RKO (cell line): Measurements from ENCODE around the gene MED12L.

Source experiments
- DNase-seq: peaks from one replicate; pipeline ENCODE4 v3.0.0-alpha.2; 2016; ENCODE audit warnings: low spot score

MED12L gene

GRCh38 chr3:151425627-151426340 lies 340.3 kb downstream of the MED12L start:
- DNase-seq, result peak; percentile 5

GRCh38 chr3:151426341-151426657 lies 340.8 kb downstream of the MED12L start:
- DNase-seq, result no peak

- no peak for DNase-seq
These were observed 342.9 kb downstream of the MED12L start for GRCh38 chr3:151428386-151428785.

GRCh38 chr3:151430821-151431484 lies 345.5 kb downstream of the MED12L start:
- no peak for DNase-seq

- DNase-seq, result no peak
These were observed 346.5 kb downstream of the MED12L start for GRCh38 chr3:151431940-151432339.

- no peak for DNase-seq
These were observed 347.3 kb downstream of the MED12L start for GRCh38 chr3:151432616-151433372.

- DNase-seq, result peak; percentile 60
These were observed 348.9 kb downstream of the MED12L start for GRCh38 chr3:151434151-151434890.

- no peak for DNase-seq
These were observed 351.4 kb downstream of the MED12L start for GRCh38 chr3:151436675-151437446.

- DNase-seq, result no peak
These were observed 352.4 kb downstream of the MED12L start for GRCh38 chr3:151437906-151438305.

- peak; percentile 69 for DNase-seq
These were observed 354.2 kb downstream of the MED12L start for GRCh38 chr3:151439652-151440125.

GRCh38 chr3:151440940-151441339 lies 355.5 kb downstream of the MED12L start:
- DNase-seq, result no peak

- peak; percentile 7 for DNase-seq
These were observed 358.1 kb downstream of the MED12L start for GRCh38 chr3:151443583-151443982.

GRCh38 chr3:151445273-151446001 lies 360.0 kb downstream of the MED12L start:
- peak; percentile 26 for DNase-seq

GRCh38 chr3:151446002-151446340 lies 360.5 kb downstream of the MED12L start:
- no peak for DNase-seq

GRCh38 chr3:151452368-151452767 lies 366.9 kb downstream of the MED12L start:
- DNase-seq, result no peak

- DNase-seq, result no peak
These were observed 367.4 kb downstream of the MED12L start for GRCh38 chr3:151452841-151453240.

- DNase-seq, result no peak
These were observed 370.6 kb downstream of the MED12L start for GRCh38 chr3:151456065-151456464.

GRCh38 chr3:151459358-151459757 lies 373.9 kb downstream of the MED12L start:
- DNase-seq, result no peak

GRCh38 chr3:151460228-151460627 lies 374.8 kb downstream of the MED12L start:
- no peak for DNase-seq

- DNase-seq, result no peak
These were observed 375.4 kb downstream of the MED12L start, which contains the start of gene IGSF10 for GRCh38 chr3:151460774-151461450. TSS of gene IGSF10 (minus strand) at chr3:151461061. CDS start at chr3:151458709, 2,352 bp downstream.
